Measurements from ENCODE around the gene SHISA6. TPM values are rescaled to one million over a fixed set of nuclear protein-coding genes. Genes with fewer than 3 reads are reported as not detected.

Gene SHISA6
- total RNA-seq, 1 donor from 2014 or later = not detected

DNA sequence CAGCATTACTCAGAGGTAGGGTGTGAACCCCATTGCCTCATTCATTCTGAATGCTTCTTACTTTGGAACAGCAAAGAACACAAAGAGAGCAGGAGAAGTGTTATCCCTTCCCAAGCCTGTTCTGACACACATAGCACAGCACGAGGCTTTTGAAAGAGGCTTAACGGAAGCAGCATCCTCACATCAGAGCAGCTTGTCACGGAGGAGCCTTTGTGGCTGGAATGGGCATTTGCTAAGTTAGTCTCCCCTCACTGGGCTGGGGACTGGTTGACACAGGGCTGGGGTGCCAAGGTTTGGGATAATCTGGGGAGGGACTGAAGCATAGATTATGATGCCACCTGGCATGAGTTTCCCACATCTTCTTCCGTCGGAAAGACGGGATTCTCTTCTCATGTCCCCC lies 189.7 kb downstream of the SHISA6 start:
- H4K20me1 ChIP-seq (ENCODE audit: insufficient read depth, low read length) = no peaks in the 10 kb centered on the region
- FAIRE-seq (no peak), DNase-seq (ENCODE audit: low read depth) (no peak)
- H3K9me3 Mint-ChIP-seq (ENCODE audit: unreplicated experiment) = peaks cover 4% of the 10 kb centered on the region
- H3K4me1 ChIP-seq (ENCODE audit: insufficient read depth, low read length) = no peaks in the 10 kb centered on the region
- no peak overlapping the region for H3K9ac ChIP-seq (ENCODE audit: low read length)
- no peak overlapping the region for H3K27ac Mint-ChIP-seq (ENCODE audit: unreplicated experiment)
- H3K36me3 Mint-ChIP-seq (ENCODE audit: low read depth, unreplicated experiment) = no peaks in the 10 kb centered on the region
- H3K4me3 ChIP-seq (ENCODE audit: insufficient read depth, low read depth, low read length) = no peak overlapping the region
- no peaks in the 10 kb centered on the region for H3K36me3 ChIP-seq (ENCODE audit: insufficient read depth, low read length)
- H3K27ac ChIP-seq (ENCODE audit: low read depth, low read length) = no peak overlapping the region
- H3K4me1 Mint-ChIP-seq (ENCODE audit: low read depth, unreplicated experiment) = no peaks in the 10 kb centered on the region
- H3K27me3 ChIP-seq (ENCODE audit: insufficient read depth, low read length) = no peaks in the 10 kb centered on the region
- no peak overlapping the region for H3K4me3 Mint-ChIP-seq (ENCODE audit: unreplicated experiment)
- H3K79me2 ChIP-seq (ENCODE audit: insufficient read depth, low read length) = no peaks in the 10 kb centered on the region
- H3K27me3 Mint-ChIP-seq (ENCODE audit: low read depth, unreplicated experiment) = no peaks in the 10 kb centered on the region
- no peak overlapping the region for H3K4me2 ChIP-seq (ENCODE audit: low read length)
- peaks cover 5% of the 10 kb centered on the region for H3K9me3 ChIP-seq (ENCODE audit: insufficient read depth, low read depth, low read length)
- H2AFZ ChIP-seq (ENCODE audit: low read depth, low read length) = no peak overlapping the region
- TF ChIP-seq, protein P1, sequence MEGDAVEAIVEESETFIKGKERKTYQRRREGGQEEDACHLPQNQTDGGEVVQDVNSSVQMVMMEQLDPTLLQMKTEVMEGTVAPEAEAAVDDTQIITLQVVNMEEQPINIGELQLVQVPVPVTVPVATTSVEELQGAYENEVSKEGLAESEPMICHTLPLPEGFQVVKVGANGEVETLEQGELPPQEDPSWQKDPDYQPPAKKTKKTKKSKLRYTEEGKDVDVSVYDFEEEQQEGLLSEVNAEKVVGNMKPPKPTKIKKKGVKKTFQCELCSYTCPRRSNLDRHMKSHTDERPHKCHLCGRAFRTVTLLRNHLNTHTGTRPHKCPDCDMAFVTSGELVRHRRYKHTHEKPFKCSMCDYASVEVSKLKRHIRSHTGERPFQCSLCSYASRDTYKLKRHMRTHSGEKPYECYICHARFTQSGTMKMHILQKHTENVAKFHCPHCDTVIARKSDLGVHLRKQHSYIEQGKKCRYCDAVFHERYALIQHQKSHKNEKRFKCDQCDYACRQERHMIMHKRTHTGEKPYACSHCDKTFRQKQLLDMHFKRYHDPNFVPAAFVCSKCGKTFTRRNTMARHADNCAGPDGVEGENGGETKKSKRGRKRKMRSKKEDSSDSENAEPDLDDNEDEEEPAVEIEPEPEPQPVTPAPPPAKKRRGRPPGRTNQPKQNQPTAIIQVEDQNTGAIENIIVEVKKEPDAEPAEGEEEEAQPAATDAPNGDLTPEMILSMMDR (IDR thresholded peaks at IDR 0.05; ENCODE audit: insufficient read depth, low read depth, low read length) = no peak
- TF ChIP-seq EZH2 (IDR thresholded peaks at IDR 0.05; ENCODE audit: insufficient read depth, low read length) = no peak

DNA sequence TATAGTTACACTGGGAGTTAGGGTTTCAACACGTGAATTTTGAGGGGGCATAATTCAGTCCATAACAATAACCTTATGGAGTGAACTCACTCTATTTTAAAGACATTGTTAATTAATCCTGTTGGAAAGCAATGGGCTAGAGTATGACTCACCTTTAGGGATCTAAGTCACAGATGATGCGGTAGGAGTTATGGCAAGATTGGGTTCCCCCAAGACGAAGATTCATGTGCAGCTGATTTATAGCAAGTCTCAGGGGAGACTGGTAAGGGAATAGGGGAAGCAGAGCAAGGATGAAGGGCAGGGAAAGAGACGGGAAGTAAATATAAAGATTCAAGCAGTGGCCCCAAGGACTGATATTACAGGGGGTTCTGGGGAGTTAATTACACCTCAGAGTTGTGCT lies 197.7 kb downstream of the SHISA6 start:
- Histone ChIP-seq H3K4me1 (ENCODE audit: insufficient read depth, low read length) (no peaks in the 10 kb centered on the region), H3K79me2 (ENCODE audit: insufficient read depth, low read length) (no peaks in the 10 kb centered on the region), H4K20me1 (ENCODE audit: insufficient read depth, low read length) (no peaks in the 10 kb centered on the region), H3K9me3 (ENCODE audit: insufficient read depth, low read depth, low read length) (peaks cover 4% of the 10 kb centered on the region), H3K27me3 (ENCODE audit: insufficient read depth, low read length) (no peaks in the 10 kb centered on the region), H3K36me3 (ENCODE audit: insufficient read depth, low read length) (no peaks in the 10 kb centered on the region), H3K27ac (ENCODE audit: low read depth, low read length) (no peak overlapping the region), H3K4me3 (ENCODE audit: insufficient read depth, low read depth, low read length) (no peak overlapping the region), H2AFZ (ENCODE audit: low read depth, low read length) (no peak overlapping the region), H3K4me2 (ENCODE audit: low read length) (no peak overlapping the region), H3K9ac (ENCODE audit: low read length) (no peak overlapping the region)
- Mint-ChIP-seq H3K27ac (ENCODE audit: unreplicated experiment) (no peak overlapping the region), H3K36me3 (ENCODE audit: low read depth, unreplicated experiment) (no peaks in the 10 kb centered on the region), H3K4me3 (ENCODE audit: unreplicated experiment) (no peak overlapping the region), H3K9me3 (ENCODE audit: unreplicated experiment) (peaks cover 17% of the 10 kb centered on the region), H3K4me1 (ENCODE audit: low read depth, unreplicated experiment) (no peaks in the 10 kb centered on the region), H3K27me3 (ENCODE audit: low read depth, unreplicated experiment) (no peaks in the 10 kb centered on the region)
- no peak for DNase-seq (ENCODE audit: low read depth)
- no peak for FAIRE-seq
- no peak for TF ChIP-seq EZH2 (IDR thresholded peaks at IDR 0.05; ENCODE audit: insufficient read depth, low read length)
- TF ChIP-seq, protein P1 (IDR thresholded peaks at IDR 0.05; ENCODE audit: insufficient read depth, low read depth, low read length) = no peak

GRCh38 chr17:11441004-11441403 lies 200.0 kb downstream of the SHISA6 start:
- no peak overlapping the region for H3K4me2 ChIP-seq (ENCODE audit: low read length)
- peaks cover 4% of the 10 kb centered on the region for H3K9me3 ChIP-seq (ENCODE audit: insufficient read depth, low read depth, low read length)
- Mint-ChIP-seq H3K4me1 (ENCODE audit: low read depth, unreplicated experiment) (no peaks in the 10 kb centered on the region), H3K27me3 (ENCODE audit: low read depth, unreplicated experiment) (no peaks in the 10 kb centered on the region), H3K9me3 (ENCODE audit: unreplicated experiment) (peaks cover 17% of the 10 kb centered on the region), H3K36me3 (ENCODE audit: low read depth, unreplicated experiment) (no peaks in the 10 kb centered on the region), H3K4me3 (ENCODE audit: unreplicated experiment) (no peak overlapping the region), H3K27ac (ENCODE audit: unreplicated experiment) (no peak overlapping the region)
- H3K27me3 ChIP-seq (ENCODE audit: insufficient read depth, low read length) = no peaks in the 10 kb centered on the region
- H3K4me3 ChIP-seq (ENCODE audit: insufficient read depth, low read depth, low read length) = no peak overlapping the region
- no peaks in the 10 kb centered on the region for H3K79me2 ChIP-seq (ENCODE audit: insufficient read depth, low read length)
- no peak overlapping the region for H3K9ac ChIP-seq (ENCODE audit: low read length)
- no peaks in the 10 kb centered on the region for H3K36me3 ChIP-seq (ENCODE audit: insufficient read depth, low read length)
- no peak overlapping the region for H3K27ac ChIP-seq (ENCODE audit: low read depth, low read length)
- H3K4me1 ChIP-seq (ENCODE audit: insufficient read depth, low read length) = no peaks in the 10 kb centered on the region
- TF ChIP-seq EZH2 (IDR thresholded peaks at IDR 0.05; ENCODE audit: insufficient read depth, low read length) = no peak
- TF ChIP-seq, protein P1 (IDR thresholded peaks at IDR 0.05; ENCODE audit: insufficient read depth, low read depth, low read length) = no peak
- H4K20me1 ChIP-seq (ENCODE audit: insufficient read depth, low read length) = no peaks in the 10 kb centered on the region
- no peak overlapping the region for H2AFZ ChIP-seq (ENCODE audit: low read depth, low read length)
- DNase-seq (ENCODE audit: low read depth) (no peak), FAIRE-seq (no peak)

Measured in astrocyte (in vitro differentiated cells and primary cell).